Measurements from ENCODE around the gene SERPINB8.
"Not testable (repeated sequence)": the region's sequence is repeated elsewhere in the genome, so short reads cannot be mapped to it uniquely, and the experiment has no call there.

SERPINB8 gene

GRCh38 chr18:63969942-63970808 lies at the start of gene SERPINB8:
Gene SERPINB8 (plus strand): TSS chr18:63970081. CDS start chr18:63978309, 8,228 bp downstream.
- peak; percentile 58 to 64 for DNase-seq (ENCODE audit: low read depth in 1 of 2, low spot score in 1 of 2)

GRCh38 chr18:63922049-63922448 lies 47.8 kb upstream of the SERPINB8 start:
- DNase-seq (ENCODE audit: low read depth in 1 of 2, low spot score in 1 of 2): no peak

GRCh38 chr18:63924551-63924950 lies 45.3 kb upstream of the SERPINB8 start:
- DNase-seq (ENCODE audit: low read depth in 1 of 2, low spot score in 1 of 2): no peak

GRCh38 chr18:63928331-63928730 lies 41.5 kb upstream of the SERPINB8 start:
- no peak for DNase-seq (ENCODE audit: low read depth in 1 of 2, low spot score in 1 of 2)

- DNase-seq (ENCODE audit: low read depth in 1 of 2, low spot score in 1 of 2): not testable (repeated sequence)
Observed at GRCh38 chr18:63929369-63929768, 40.5 kb upstream of the SERPINB8 start.

- no peak for DNase-seq (ENCODE audit: low read depth in 1 of 2, low spot score in 1 of 2)
Observed at GRCh38 chr18:63930773-63931354, 39.0 kb upstream of the SERPINB8 start.

GRCh38 chr18:63936156-63936931 lies 33.5 kb upstream of the SERPINB8 start:
- peak; percentile 17 to 18 for DNase-seq (ENCODE audit: low read depth in 1 of 2, low spot score in 1 of 2)

GRCh38 chr18:63936932-63937393 lies 32.9 kb upstream of the SERPINB8 start:
- no peak for DNase-seq (ENCODE audit: low read depth in 1 of 2, low spot score in 1 of 2)

- DNase-seq (ENCODE audit: low read depth in 1 of 2, low spot score in 1 of 2): no peak
Observed at GRCh38 chr18:63940008-63940407, 29.9 kb upstream of the SERPINB8 start.

GRCh38 chr18:63940543-63941050 lies 29.3 kb upstream of the SERPINB8 start:
- DNase-seq (ENCODE audit: low read depth in 1 of 2, low spot score in 1 of 2): not testable (repeated sequence)

GRCh38 chr18:63947051-63947790 lies 22.7 kb upstream of the SERPINB8 start:
- no peak for DNase-seq (ENCODE audit: low read depth in 1 of 2, low spot score in 1 of 2)

- DNase-seq (ENCODE audit: low read depth in 1 of 2, low spot score in 1 of 2): peak in 1 of 2 donors; percentile 46
Observed at GRCh38 chr18:63949068-63949737, 20.7 kb upstream of the SERPINB8 start, which contains the start of gene HMSD. Gene HMSD (plus strand): TSS chr18:63949301. CDS start chr18:63953456, 4,155 bp downstream.

- no peak for DNase-seq (ENCODE audit: low read depth in 1 of 2, low spot score in 1 of 2)
Observed at GRCh38 chr18:63951302-63951705, 18.6 kb upstream of the SERPINB8 start.

- DNase-seq (ENCODE audit: low read depth in 1 of 2, low spot score in 1 of 2): no peak
Observed at GRCh38 chr18:63953811-63954210, 16.1 kb upstream of the SERPINB8 start.

GRCh38 chr18:63956755-63957154 lies 13.1 kb upstream of the SERPINB8 start:
- no peak for DNase-seq (ENCODE audit: low read depth in 1 of 2, low spot score in 1 of 2)

- DNase-seq (ENCODE audit: low read depth in 1 of 2, low spot score in 1 of 2): no peak
Observed at GRCh38 chr18:63960891-63961290, 9.0 kb upstream of the SERPINB8 start.

GRCh38 chr18:63961435-63961980 lies 8.4 kb upstream of the SERPINB8 start:
- DNase-seq (ENCODE audit: low read depth in 1 of 2, low spot score in 1 of 2): no peak

- DNase-seq (ENCODE audit: low read depth in 1 of 2, low spot score in 1 of 2): no peak
Observed at GRCh38 chr18:63962137-63962536, 7.7 kb upstream of the SERPINB8 start.

GRCh38 chr18:63963615-63964256 lies 6.1 kb upstream of the SERPINB8 start:
- DNase-seq (ENCODE audit: low read depth in 1 of 2, low spot score in 1 of 2): no peak
